B cell (primary cell): ENCODE results near the gene HSBP1L1.

Experiments used
- CTCF ChIP-seq: fragments of 200-600 bp; IDR thresholded peaks from one replicate; pipeline ENCODE4 v1.8.0; 2022; ENCODE audit warnings: antibody characterized with exemption, mild to moderate bottlenecking
- EZH2 ChIP-seq: IDR thresholded peaks from 2 replicates; pipeline ENCODE4 v1.6.1; 2012; ENCODE audit warnings: borderline replicate concordance, low read depth, mild to moderate bottlenecking, moderate library complexity, low read length; ENCODE audit not compliant: insufficient read depth, poor library complexity, severe bottlenecking

- no peak for TF ChIP-seq EZH2
- no peak for TF ChIP-seq CTCF
Observed at GRCh38 chr18:80002468-80002867, 38.0 kb downstream of the HSBP1L1 start.
